ENCODE data around the gene C4orf36. TPM values are rescaled to one million over a fixed set of nuclear protein-coding genes. Genes with fewer than 3 reads are reported as not detected.
A peak's percentile ranks its signal among the peaks of the same experiment; 100 is the strongest.

C4orf36 gene
- total RNA-seq, 4 donors from 2014 or later, result 2.8 to 4.7 (median 3.4) TPM; not detected in 1

GRCh38 chr4:86848136-86848535, 44.1 kb downstream of the C4orf36 start:
- H3K4me3 ChIP-seq (ENCODE audit: low read depth, poor library complexity, severe bottlenecking), result peak overlapping the region; percentile 34
- intact Hi-C loops (cut with DNase I; ENCODE audit: low total_unique reads), result no loop called here
- no peak for DNase-seq (ENCODE audit: low spot score in 2 of 2)
- 38 to 56% methylated on average over 7 of the region's 7 CpGs for WGBS, 2 donors
- no peak for TF ChIP-seq POLR2A (IDR thresholded peaks at IDR 0.05)
- no peak for TF ChIP-seq CTCF (IDR thresholded peaks at IDR 0.05)

- intact Hi-C loops (cut with DNase I; ENCODE audit: low total_unique reads), result no loop called here
- DNase-seq (ENCODE audit: low spot score in 2 of 2), result no peak
- H3K4me3 ChIP-seq (ENCODE audit: low read depth, poor library complexity, severe bottlenecking), result peak overlapping the region; percentile 34
- 27 to 38% methylated on average over 4 of the region's 4 CpGs for WGBS, 2 donors
- TF ChIP-seq POLR2A (IDR thresholded peaks at IDR 0.05) (no peak), CTCF (IDR thresholded peaks at IDR 0.05) (no peak)
Measured at GRCh38 chr4:86847571-86847970, 44.7 kb downstream of the C4orf36 start.

- DNase-seq (ENCODE audit: low spot score in 2 of 2), result no peak
- TF ChIP-seq CTCF (IDR thresholded peaks at IDR 0.05) (no peak), POLR2A (IDR thresholded peaks at IDR 0.05) (no peak)
- no peak overlapping the region for H3K4me3 ChIP-seq (ENCODE audit: low read depth, poor library complexity, severe bottlenecking)
- intact Hi-C loops (cut with DNase I; ENCODE audit: low total_unique reads), result no loop called here
Measured at GRCh38 chr4:86846921-86847320, 45.3 kb downstream of the C4orf36 start.

- TF ChIP-seq CTCF (IDR thresholded peaks at IDR 0.05) (no peak), POLR2A (IDR thresholded peaks at IDR 0.05) (no peak)
- WGBS, 2 donors, result 55 to 58% methylated on average over 5 of the region's 5 CpGs
- no peak overlapping the region for H3K4me3 ChIP-seq (ENCODE audit: low read depth, poor library complexity, severe bottlenecking)
- DNase-seq (ENCODE audit: low spot score in 2 of 2), result peak in 1 of 2 donors; percentile 59
- intact Hi-C loops (cut with DNase I; ENCODE audit: low total_unique reads), result no loop called here
Measured at GRCh38 chr4:86845593-86845992, 46.6 kb downstream of the C4orf36 start.

- no peak overlapping the region for H3K4me3 ChIP-seq (ENCODE audit: low read depth, poor library complexity, severe bottlenecking)
- 54 to 60% methylated on average over 1 of the region's 1 CpG for WGBS, 2 donors
- TF ChIP-seq POLR2A (IDR thresholded peaks at IDR 0.05) (no peak), CTCF (IDR thresholded peaks at IDR 0.05) (no peak)
- intact Hi-C loops (cut with DNase I; ENCODE audit: low total_unique reads), result no loop called here
- DNase-seq (ENCODE audit: low spot score in 2 of 2), result no peak
Measured at GRCh38 chr4:86841309-86841708, 50.9 kb downstream of the C4orf36 start.

- no peak overlapping the region for H3K4me3 ChIP-seq (ENCODE audit: low read depth, poor library complexity, severe bottlenecking)
- no peak for DNase-seq (ENCODE audit: low spot score in 2 of 2)
- no peak for TF ChIP-seq CTCF (IDR thresholded peaks at IDR 0.05)
- TF ChIP-seq POLR2A (IDR thresholded peaks at IDR 0.05), result no peak
- intact Hi-C loops (cut with DNase I; ENCODE audit: low total_unique reads), result no loop called here
- 50 to 68% methylated on average over 1 of the region's 1 CpG for WGBS, 2 donors
Measured at GRCh38 chr4:86840858-86841257, 51.4 kb downstream of the C4orf36 start.
